NCI-H146 treated with DMSO at 0.1 percent for 48 hours (cell line): ENCODE results near the gene PLXNA2.

ENCODE experiments used
- DNase-seq: peaks from one replicate; lab custom pipeline; 2025; ENCODE audit not compliant: unreplicated experiment; lab: John Stamatoyannopoulos, UW

PLXNA2 gene

DNA sequence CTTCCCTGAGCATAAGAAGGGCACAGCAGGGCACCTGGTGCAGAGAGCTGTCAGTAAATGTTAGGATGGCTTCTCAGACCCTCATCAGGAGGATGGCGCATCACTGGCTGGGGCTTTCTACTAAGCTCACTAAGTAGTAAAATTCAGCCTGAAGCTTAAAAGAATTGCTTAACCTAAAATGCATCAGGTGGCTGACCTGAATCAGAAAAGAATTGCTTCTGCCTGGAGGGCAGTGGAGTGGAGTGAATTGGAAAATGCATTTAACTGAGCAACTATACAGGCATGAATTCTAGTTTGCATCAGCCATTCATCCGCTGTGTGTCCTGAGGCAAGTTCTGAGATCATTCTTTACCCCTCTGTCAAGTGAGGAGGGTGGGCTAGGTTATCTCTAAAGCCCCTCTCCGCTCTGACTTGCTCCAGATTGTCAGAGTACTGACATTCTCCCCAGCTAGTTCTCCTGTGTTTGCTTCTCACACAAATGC lies 191.2 kb downstream of the PLXNA2 start:
- no peak for DNase-seq

DNA sequence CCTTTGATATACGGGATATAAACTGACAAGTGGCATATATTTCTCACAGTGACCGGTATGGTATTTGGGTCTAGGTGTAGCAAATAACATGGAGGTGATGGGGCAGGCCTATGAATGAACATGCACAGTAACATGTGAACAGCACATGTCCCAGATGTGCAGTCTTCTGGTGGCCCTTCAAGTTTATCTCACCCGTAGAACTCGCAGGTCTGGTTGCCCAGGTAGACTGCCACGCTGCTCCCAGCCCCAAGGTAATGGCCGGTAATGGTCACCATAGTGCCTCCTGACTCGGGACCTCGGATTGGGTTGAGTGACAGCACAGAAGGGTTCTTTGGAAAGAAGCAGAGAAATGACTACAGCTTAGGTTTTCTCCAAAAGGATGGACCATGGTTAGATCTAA lies 192.0 kb downstream of the PLXNA2 start:
- DNase-seq: no peak

GRCh38 chr1:208051651-208052050 lies 192.5 kb downstream of the PLXNA2 start:
- no peak for DNase-seq

DNA sequence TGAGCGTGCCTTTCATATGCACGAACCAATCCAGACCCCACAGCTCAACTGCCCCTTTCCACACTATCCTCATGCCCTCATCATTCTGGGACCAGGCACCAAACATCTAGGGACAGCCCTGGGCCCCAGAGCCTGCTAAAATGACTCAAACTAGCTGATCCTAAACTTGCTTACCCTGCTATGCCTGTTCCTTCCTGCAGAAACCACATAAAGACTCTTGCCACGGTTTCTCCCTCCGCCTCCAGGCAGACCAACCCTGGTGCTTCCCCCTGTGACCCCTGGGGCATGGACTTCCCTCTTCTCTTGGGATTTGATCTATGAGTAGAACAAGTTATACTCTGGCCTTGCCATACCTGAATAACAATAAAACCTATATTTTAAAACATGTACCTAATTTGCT lies 195.3 kb downstream of the PLXNA2 start:
- DNase-seq: no peak

GRCh38 chr1:208047975-208048374 lies 196.2 kb downstream of the PLXNA2 start:
- no peak for DNase-seq

DNA sequence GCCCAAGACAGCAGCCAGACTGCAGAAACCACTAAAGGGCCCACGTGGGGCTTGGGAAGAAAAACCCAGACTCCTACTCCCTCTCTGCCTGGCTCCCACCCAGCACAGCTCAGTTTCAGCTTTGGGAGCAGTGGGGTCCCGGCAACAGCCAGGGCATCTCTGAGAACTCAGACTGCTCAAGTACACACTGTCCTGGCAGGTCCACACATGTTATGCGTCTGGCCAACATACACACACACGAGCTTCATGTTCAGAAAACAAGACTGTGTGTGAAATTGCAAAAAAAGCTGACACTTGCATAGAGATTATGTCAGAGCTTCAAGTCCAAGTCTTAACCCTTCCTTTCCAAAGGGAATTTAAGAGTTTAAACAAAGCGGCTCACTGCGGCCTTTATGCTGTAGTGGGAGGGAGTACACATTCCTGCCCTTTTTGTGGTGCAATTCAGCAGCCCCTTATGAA lies 196.7 kb downstream of the PLXNA2 start:
- DNase-seq: no peak

DNA sequence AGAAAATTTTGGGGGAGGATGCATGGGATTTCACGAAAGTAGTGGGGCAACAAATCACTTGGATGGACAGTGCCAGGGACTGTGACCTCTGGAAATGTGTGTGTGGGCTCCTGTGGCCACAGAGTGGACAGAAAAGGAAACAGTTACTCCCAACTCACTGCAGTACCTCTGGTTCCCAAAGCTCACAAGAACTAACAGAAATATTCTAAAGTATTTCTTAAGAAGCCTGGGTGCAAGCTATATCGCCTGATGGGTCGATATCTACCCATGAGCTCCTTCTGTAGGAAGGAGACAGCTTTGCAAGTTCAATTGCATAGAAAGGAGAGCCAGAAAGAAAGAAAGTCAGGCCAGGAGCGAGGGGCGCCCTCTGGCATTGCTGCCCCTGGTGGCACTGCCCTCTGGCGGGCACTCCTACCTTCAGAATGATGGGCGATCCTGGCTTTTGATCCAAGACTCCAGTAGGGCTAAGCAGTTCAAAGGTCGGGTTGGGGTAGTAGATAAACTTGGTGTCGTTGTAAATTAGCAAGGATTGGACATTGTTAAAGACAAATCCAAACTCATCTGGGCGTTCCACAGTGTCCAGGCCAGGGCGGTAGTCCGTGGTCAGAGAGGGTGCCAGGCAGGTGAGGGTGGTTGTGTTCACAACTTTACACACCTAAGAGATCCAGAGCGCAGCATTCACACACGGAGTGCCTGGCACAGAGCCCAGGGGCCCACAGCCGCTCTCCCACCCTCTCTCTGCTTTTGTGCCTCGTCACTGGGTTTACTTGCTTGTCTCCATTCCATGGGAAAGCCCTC lies 198.5 kb downstream of the PLXNA2 start:
- DNase-seq: no peak

DNA sequence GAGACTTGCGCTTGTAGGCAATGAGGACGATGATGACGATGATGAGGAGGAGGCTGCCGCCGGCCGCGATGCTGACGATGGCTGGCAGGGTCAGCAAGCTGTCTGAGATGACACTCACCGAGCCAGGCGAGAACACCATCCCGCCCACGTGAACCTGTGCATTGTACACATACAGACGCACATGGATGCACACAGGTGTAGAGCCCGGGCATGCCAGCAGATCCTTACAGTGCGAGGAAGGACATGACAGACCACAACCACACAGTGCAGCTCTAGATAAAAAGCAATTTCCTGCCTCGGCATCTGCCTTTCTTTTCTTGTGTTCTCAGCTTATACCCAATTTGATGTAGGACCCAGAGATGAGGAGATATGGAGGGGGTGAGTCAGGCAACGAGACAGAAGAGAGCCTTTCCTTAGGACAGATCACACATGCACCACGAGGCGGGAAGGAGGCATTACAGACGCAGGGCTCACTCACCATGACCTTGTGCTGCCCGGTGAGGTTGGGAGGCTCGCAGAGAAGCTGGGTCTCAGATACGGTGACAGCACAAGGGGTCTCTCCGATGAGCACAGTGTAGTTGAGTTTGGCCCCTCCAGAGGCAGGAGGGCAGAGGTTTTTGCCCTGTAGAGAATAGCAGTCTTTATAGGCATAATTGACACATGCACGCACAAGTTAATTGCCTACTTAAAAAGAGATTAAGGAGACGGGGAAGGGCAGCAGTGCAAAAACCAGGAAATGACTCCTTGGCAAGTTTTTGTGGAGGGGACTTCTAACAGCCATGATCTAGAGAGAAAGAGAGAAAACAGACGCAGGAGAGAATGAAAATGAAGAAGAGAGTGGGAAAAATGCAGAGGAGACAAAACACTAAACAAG lies 199.4 kb downstream of the PLXNA2 start:
- DNase-seq: no peak

GRCh38 chr1:208043691-208044181 lies 200.4 kb downstream of the PLXNA2 start:
- DNase-seq: no peak

DNA sequence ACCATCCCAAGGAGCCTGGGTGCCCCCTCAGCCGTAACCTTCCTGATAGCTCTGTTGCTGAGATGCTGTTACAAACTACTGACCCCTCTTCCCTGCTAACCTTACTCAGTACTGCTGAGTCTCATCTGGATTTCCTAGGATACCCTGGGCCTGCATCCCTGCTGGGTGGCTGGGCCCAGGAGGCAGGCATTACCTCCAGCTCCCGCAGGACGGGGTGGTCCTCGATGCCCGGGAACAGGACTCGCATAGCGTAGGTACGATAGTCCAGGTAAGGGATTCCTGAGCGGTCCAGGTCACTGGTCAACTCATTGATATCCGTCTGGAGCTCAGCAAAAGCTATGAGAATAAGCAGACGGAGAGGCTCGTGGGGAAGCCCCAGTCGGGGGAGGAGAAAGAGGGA lies 201.3 kb downstream of the PLXNA2 start:
- DNase-seq: no peak

DNA sequence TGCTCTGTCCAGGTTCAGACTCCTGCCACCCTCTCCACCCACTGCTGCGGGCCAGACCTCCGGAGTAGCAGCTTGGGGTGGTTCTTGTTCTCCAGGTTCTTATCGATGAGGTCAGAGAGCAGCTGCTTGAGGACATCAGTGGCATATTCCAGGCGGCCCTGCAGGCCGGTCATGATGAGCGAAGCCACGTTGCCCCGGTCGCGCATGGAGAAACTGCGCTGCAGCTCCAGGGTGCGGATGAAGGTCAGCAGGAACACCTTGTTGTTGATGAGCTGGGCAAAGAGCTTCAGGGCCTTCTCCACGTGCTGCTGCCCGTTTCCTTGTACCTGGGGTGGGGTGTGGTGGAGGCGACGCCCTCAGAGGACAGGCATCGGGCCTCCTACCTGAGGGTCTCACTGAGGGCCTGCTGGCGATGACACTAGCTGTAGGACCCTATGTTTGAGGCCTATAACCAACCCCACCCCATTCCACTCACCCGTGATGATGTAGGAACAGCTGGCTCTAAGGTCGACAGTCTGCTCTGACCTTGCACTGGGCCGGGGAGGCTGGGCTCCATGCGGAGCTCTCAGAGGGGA lies 202.1 kb downstream of the PLXNA2 start:
- DNase-seq: no peak

DNA sequence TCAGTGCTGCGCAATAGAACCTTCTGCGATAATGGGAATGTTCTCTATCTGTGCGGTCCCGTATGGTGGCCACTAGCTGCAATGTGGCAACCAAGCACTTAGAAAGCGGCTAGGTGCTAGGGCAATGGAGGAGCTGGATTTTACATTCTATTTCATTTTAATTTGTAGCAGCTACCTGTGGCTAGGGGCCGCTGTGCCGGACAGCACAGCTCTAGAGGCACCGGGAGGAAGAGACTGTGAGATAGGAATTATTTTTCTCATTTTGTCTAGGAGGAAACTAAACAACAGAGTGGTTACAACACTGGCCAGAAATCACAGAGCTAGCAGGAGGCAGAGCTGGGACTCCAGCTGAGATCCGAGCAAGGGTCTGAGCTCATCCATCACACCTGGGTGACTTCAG lies 202.7 kb downstream of the PLXNA2 start:
- no peak for DNase-seq

GRCh38 chr1:208040821-208041297 lies 203.3 kb downstream of the PLXNA2 start:
- no peak for DNase-seq

GRCh38 chr1:208039536-208040332 lies 204.4 kb downstream of the PLXNA2 start:
- DNase-seq: no peak

DNA sequence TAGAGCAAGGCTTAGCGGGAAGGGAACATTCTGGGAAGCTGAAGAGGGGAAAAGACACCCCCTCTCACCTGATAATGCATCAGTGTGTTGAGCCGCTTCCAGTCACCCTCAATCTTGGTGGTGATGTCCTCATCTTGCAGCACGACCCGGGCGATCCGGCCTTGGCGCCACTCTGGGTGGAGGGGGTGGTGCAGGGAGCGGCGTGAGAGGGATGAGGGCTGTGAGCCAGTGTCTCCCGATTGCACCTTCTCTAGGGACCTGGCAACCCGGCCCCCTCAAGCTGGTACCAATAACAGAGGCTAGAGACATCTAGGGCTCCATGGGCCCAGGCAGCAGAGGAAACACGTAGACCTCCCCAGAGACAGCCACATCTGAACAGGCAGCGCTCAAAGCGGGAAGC lies 205.9 kb downstream of the PLXNA2 start:
- DNase-seq: no peak

GRCh38 chr1:208036918-208037766 lies 207.0 kb downstream of the PLXNA2 start:
- DNase-seq: no peak

GRCh38 chr1:208036106-208036808 lies 207.9 kb downstream of the PLXNA2 start:
- DNase-seq: no peak

- DNase-seq: no peak
Measured at GRCh38 chr1:208034135-208034534, 210.0 kb downstream of the PLXNA2 start.

DNA sequence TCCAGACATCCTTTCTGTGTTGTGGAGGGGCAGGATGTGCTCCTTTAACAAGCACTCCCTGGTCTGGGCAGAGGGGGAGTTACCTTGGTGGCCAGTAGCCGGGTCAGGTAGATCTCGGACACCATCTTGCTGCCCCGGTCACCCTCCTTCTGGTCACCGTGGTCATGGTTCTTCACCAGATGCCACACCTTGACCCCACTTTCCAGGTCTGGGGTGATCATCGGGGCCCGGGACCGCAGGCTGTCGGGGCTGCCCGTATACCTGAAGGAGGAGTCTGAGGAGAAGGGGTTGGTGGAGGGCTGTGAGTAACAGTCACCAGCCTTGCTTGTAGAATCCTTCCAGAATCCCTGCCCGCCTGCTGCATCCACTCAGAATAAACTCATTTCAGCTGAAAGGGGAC lies 210.9 kb downstream of the PLXNA2 start:
- DNase-seq: no peak
